ENCODE results near the gene MED25.
A peak's percentile ranks its signal among the peaks of the same experiment; 100 is the strongest.

Gene MED25

GRCh38 chr19:49851456-49852259 is 33.6 kb downstream of the MED25 start:
- TF ChIP-seq EGR1 (IDR thresholded peaks at IDR 0.05) (peak; percentile 62), YY1 (IDR thresholded peaks at IDR 0.05; ENCODE audit: low read depth) (no peak), EP300 (IDR thresholded peaks at IDR 0.05; ENCODE audit: borderline replicate concordance) (no peak), MAX (IDR thresholded peaks at IDR 0.05) (peak; percentile 55; the same call in 1 of the 2 replicates), NFIC (IDR thresholded peaks at IDR 0.05) (no peak), REST (IDR thresholded peaks at IDR 0.05; ENCODE audit: low read depth) (no peak), FOXM1 (IDR thresholded peaks at IDR 0.05; ENCODE audit: borderline replicate concordance, low read depth) (no peak), TAF1 (IDR thresholded peaks at IDR 0.05; ENCODE audit: low read depth) (no peak), ZBTB7A (IDR thresholded peaks at IDR 0.05; ENCODE audit: low read depth) (0 out of 2 replicates have a peak, but pooled peaks have one; percentile 31), USF1 (IDR thresholded peaks at IDR 0.05) (no peak)

GRCh38 chr19:49852631-49853126 is 34.6 kb downstream of the MED25 start:
- TF ChIP-seq TAF1 (IDR thresholded peaks at IDR 0.05; ENCODE audit: low read depth) (no peak), EGR1 (IDR thresholded peaks at IDR 0.05) (peak; percentile 19; the same call in 1 of the 2 replicates)

- no peak for TF ChIP-seq RAD21 (IDR thresholded peaks at IDR 0.05; ENCODE audit: low read depth)
- no peak for TF ChIP-seq EGR1 (IDR thresholded peaks at IDR 0.05)
- no peak for TF ChIP-seq TEAD4 (IDR thresholded peaks at IDR 0.05)
- no peak for TF ChIP-seq ZBTB7A (IDR thresholded peaks at IDR 0.05; ENCODE audit: low read depth)
- TF ChIP-seq TCF12 (IDR thresholded peaks at IDR 0.05; ENCODE audit: low read depth) = no peak
- no peak for TF ChIP-seq USF1 (IDR thresholded peaks at IDR 0.05)
- no peak for TF ChIP-seq FOXM1 (IDR thresholded peaks at IDR 0.05; ENCODE audit: borderline replicate concordance, low read depth)
- no peak for TF ChIP-seq YY1 (IDR thresholded peaks at IDR 0.05; ENCODE audit: low read depth)
- no peak for TF ChIP-seq EP300 (IDR thresholded peaks at IDR 0.05; ENCODE audit: borderline replicate concordance)
- no peak for TF ChIP-seq CEBPB (IDR thresholded peaks at IDR 0.05)
- TF ChIP-seq CREB1 (IDR thresholded peaks at IDR 0.05; ENCODE audit: low read depth) = no peak
- no peak for TF ChIP-seq MAX (IDR thresholded peaks at IDR 0.05)
- no peak for TF ChIP-seq TAF1 (IDR thresholded peaks at IDR 0.05; ENCODE audit: low read depth)
Measured at GRCh38 chr19:49853852-49854377, 35.8 kb downstream of the MED25 start.

GRCh38 chr19:49854378-49855263 is 36.5 kb downstream of the MED25 start:
- TF ChIP-seq TAF1 (IDR thresholded peaks at IDR 0.05; ENCODE audit: low read depth) (no peak), CREB1 (IDR thresholded peaks at IDR 0.05; ENCODE audit: low read depth) (no peak), RAD21 (IDR thresholded peaks at IDR 0.05; ENCODE audit: low read depth) (no peak), EGR1 (IDR thresholded peaks at IDR 0.05) (no peak), CEBPB (IDR thresholded peaks at IDR 0.05) (no peak), NFIC (IDR thresholded peaks at IDR 0.05) (no peak), EP300 (IDR thresholded peaks at IDR 0.05; ENCODE audit: borderline replicate concordance) (no peak; the same call in 1 of the 2 replicates), TCF12 (IDR thresholded peaks at IDR 0.05; ENCODE audit: low read depth) (no peak)

GRCh38 chr19:49855277-49855675 is 37.2 kb downstream of the MED25 start:
- TF ChIP-seq EGR1 (IDR thresholded peaks at IDR 0.05) (no peak), YY1 (IDR thresholded peaks at IDR 0.05; ENCODE audit: low read depth) (no peak), USF1 (IDR thresholded peaks at IDR 0.05) (no peak), RAD21 (IDR thresholded peaks at IDR 0.05; ENCODE audit: low read depth) (no peak), EP300 (IDR thresholded peaks at IDR 0.05; ENCODE audit: borderline replicate concordance) (no peak), NFIC (IDR thresholded peaks at IDR 0.05) (no peak), TEAD4 (IDR thresholded peaks at IDR 0.05) (no peak), REST (IDR thresholded peaks at IDR 0.05; ENCODE audit: low read depth) (no peak), TCF12 (IDR thresholded peaks at IDR 0.05; ENCODE audit: low read depth) (no peak), ZBTB7A (IDR thresholded peaks at IDR 0.05; ENCODE audit: low read depth) (no peak), FOXM1 (IDR thresholded peaks at IDR 0.05; ENCODE audit: borderline replicate concordance, low read depth) (no peak), MAX (IDR thresholded peaks at IDR 0.05) (no peak), CEBPB (IDR thresholded peaks at IDR 0.05) (no peak), TAF1 (IDR thresholded peaks at IDR 0.05; ENCODE audit: low read depth) (no peak), CREB1 (IDR thresholded peaks at IDR 0.05; ENCODE audit: low read depth) (no peak)

All from Ishikawa (cell line).